ENCODE data around the gene CNPPD1. TPM values are rescaled to one million over a fixed set of nuclear protein-coding genes. Genes with fewer than 3 reads are reported as not detected.

The CNPPD1 gene
- total RNA-seq, 1 donor from 2014 or later: 32.2 TPM

DNA sequence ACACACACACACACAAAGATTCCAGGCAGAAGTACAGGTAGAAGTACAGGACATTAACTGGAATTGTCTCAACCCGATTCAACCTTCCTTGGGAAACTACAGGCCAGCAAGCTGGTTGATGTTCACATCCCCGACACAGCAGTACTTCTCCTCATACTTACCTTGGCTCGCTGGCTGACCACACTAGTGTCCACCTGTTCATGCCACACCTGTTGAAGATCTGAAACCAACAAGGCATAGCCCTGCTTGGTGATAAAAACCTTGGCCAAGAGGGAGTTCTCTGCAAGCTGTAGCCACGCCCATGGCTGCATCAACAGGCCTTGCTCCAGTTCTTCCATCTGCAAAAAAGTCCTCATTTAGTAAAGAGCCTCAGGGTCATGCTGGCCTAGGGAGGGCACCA lies 18.7 kb downstream of the CNPPD1 start:
- DNase-seq (ENCODE audit: extremely low spot score in 2 of 2): no peak

DNA sequence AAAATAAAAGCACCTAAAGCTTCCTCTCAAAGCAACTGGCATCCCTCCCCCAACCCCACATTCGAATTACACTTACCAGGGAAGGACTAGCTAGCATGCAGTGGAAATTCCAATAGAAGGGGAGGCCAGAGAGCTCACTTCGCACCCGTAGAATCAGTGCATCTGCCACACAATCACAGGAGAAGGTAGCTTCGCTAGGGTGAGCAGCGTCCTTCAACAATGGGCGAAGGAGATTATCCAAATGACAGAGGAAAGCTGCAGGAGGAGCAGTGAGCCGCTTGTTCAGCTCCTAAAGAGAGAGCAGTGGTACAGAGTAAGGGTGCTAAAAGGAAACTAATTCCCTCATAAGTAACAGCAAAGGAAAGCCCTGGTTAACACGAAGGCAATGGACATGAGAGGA lies 19.3 kb downstream of the CNPPD1 start:
- DNase-seq (ENCODE audit: extremely low spot score in 2 of 2): no peak
- TF ChIP-seq POLR2AphosphoS5 (IDR thresholded peaks at IDR 0.05; ENCODE audit: insufficient read depth in 1 of 2, low read depth in 1 of 2) (no peak), POLR2A (IDR thresholded peaks at IDR 0.05) (no peak), CTCF (IDR thresholded peaks at IDR 0.05) (no peak)
- peaks cover 20% of the 10 kb centered on the region for H3K4me1 ChIP-seq
- no peaks in the 10 kb centered on the region for H3K27me3 ChIP-seq
- no peak overlapping the region for H3K4me3 ChIP-seq
- H3K36me3 ChIP-seq: peaks cover 0 to 16% of the 10 kb centered on the region in 2 donors
- intact Hi-C loops (cut with DNase I): loop anchor here (10.0 kb wide), 3 partner anchors 103 to 173 kb away; partner anchors contain the start of gene FEV
- no peak overlapping the region for H3K27ac ChIP-seq
- no peaks in the 10 kb centered on the region for H3K9me3 ChIP-seq

More for the DNA sequence above, 18.7 kb downstream of the CNPPD1 start:
- H3K9me3 ChIP-seq: no peaks in the 10 kb centered on the region
- peaks cover 20% of the 10 kb centered on the region for H3K4me1 ChIP-seq
- no peaks in the 10 kb centered on the region for H3K27me3 ChIP-seq
- H3K36me3 ChIP-seq: peaks cover 0 to 12% of the 10 kb centered on the region in 2 donors
- no peak overlapping the region for H3K4me3 ChIP-seq
- no peak for TF ChIP-seq POLR2AphosphoS5 (IDR thresholded peaks at IDR 0.05; ENCODE audit: insufficient read depth in 1 of 2, low read depth in 1 of 2)
- no peak for TF ChIP-seq POLR2A (IDR thresholded peaks at IDR 0.05)
- no peak for TF ChIP-seq CTCF (IDR thresholded peaks at IDR 0.05)
- no peak overlapping the region for H3K27ac ChIP-seq
- intact Hi-C loops (cut with DNase I): loop anchor here (10.0 kb wide), 3 partner anchors 103 to 173 kb away; partner anchors contain the start of gene FEV

GRCh38 chr2:219155054-219155644 lies 21.6 kb downstream of the CNPPD1 start:
- peaks cover 12% of the 10 kb centered on the region for H3K4me1 ChIP-seq
- no peaks in the 10 kb centered on the region for H3K9me3 ChIP-seq
- H3K4me3 ChIP-seq: no peak overlapping the region
- TF ChIP-seq POLR2AphosphoS5 (IDR thresholded peaks at IDR 0.05; ENCODE audit: insufficient read depth in 1 of 2, low read depth in 1 of 2) (no peak), POLR2A (IDR thresholded peaks at IDR 0.05) (no peak), CTCF (IDR thresholded peaks at IDR 0.05) (peak; percentile 45 to 71 (median 55))
- H3K36me3 ChIP-seq: peaks cover 0 to 25% of the 10 kb centered on the region in 2 donors
- intact Hi-C loops (cut with DNase I): loop anchor here (10.0 kb wide), 3 partner anchors 100 to 170 kb away; partner anchors contain the start of gene FEV
- DNase-seq (ENCODE audit: extremely low spot score in 2 of 2): no peak
- H3K27me3 ChIP-seq: no peaks in the 10 kb centered on the region
- H3K27ac ChIP-seq: no peak overlapping the region

DNA sequence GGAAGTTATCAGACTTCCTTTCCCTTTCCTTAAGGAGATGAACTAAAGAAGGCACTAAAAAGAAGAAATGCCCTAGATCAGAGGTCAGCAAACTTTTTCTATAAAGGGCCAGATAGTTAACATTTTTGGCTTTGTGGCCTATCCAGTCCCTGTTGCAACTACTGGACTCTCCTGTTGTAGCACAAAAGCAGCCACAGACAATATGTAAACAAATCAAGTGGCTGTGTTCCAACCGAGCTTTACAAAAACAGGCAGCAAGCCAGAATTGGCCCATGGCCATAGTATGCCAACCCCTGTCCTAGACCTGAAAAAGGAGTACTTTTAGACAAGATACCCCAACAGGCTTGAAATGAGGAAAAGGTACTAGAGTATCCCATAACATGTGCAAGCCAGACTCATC lies 27.1 kb downstream of the CNPPD1 start:
- Histone ChIP-seq H3K9me3 (no peaks in the 10 kb centered on the region), H3K27ac (no peak overlapping the region), H3K27me3 (no peaks in the 10 kb centered on the region), H3K36me3 (peaks cover 0 to 37% of the 10 kb centered on the region in 2 donors), H3K4me3 (no peak overlapping the region), H3K4me1 (no peaks in the 10 kb centered on the region)
- intact Hi-C loops (cut with DNase I): loop anchor here (10.0 kb wide), 3 partner anchors 95 to 165 kb away; partner anchors contain the start of gene FEV
- TF ChIP-seq CTCF (IDR thresholded peaks at IDR 0.05) (no peak), POLR2A (IDR thresholded peaks at IDR 0.05) (no peak), POLR2AphosphoS5 (IDR thresholded peaks at IDR 0.05; ENCODE audit: insufficient read depth in 1 of 2, low read depth in 1 of 2) (no peak)
- no peak for DNase-seq (ENCODE audit: extremely low spot score in 2 of 2)

GRCh38 chr2:219142329-219142728 lies 34.4 kb downstream of the CNPPD1 start:
- H3K4me1 ChIP-seq: no peaks in the 10 kb centered on the region
- no peak for DNase-seq (ENCODE audit: extremely low spot score in 2 of 2)
- intact Hi-C loops (cut with DNase I): no loop called here
- no peak overlapping the region for H3K27ac ChIP-seq
- peaks cover 4 to 52% of the 10 kb centered on the region in 2 donors for H3K36me3 ChIP-seq
- TF ChIP-seq CTCF (IDR thresholded peaks at IDR 0.05) (no peak), POLR2A (IDR thresholded peaks at IDR 0.05) (no peak), POLR2AphosphoS5 (IDR thresholded peaks at IDR 0.05; ENCODE audit: insufficient read depth in 1 of 2, low read depth in 1 of 2) (no peak)
- H3K9me3 ChIP-seq: no peaks in the 10 kb centered on the region
- H3K4me3 ChIP-seq: no peak overlapping the region
- H3K27me3 ChIP-seq: no peaks in the 10 kb centered on the region
